SK-N-MC (cell line): Measurements from ENCODE around the gene CELSR2.

Source experiments
- DNase-seq: peaks from one replicate; pipeline ENCODE4 v3.0.0-alpha.2; 2011; ENCODE audit warnings: low read depth, low spot score
- H3K27ac ChIP-seq: fragments of 200-600 bp; sonication (generic); 2 replicates; pipeline ENCODE4 v1.5.1; 2016; ENCODE audit warnings: mixed run types
- H3K36me3 ChIP-seq: fragments of 200-600 bp; sonication (generic); 2 replicates; pipeline ENCODE4 v1.6.1; 2017; ENCODE audit warnings: antibody characterized with exemption, low read length, mixed read lengths; ENCODE audit not compliant: insufficient read depth
- H3K4me3 ChIP-seq: fragments of 200-600 bp; sonication (generic); 2 replicates; pipeline ENCODE4 v1.5.1; 2016
- H3K9ac ChIP-seq: fragments of 200-600 bp; sonication (generic); 2 replicates; pipeline ENCODE4 v1.8.0; 2017; ENCODE audit warnings: mixed run types, mixed read lengths; ENCODE audit not compliant: insufficient read length
- H3K9me3 ChIP-seq: fragments of 200-600 bp; sonication (generic); 2 replicates; pipeline ENCODE4 v1.6.1; 2017; ENCODE audit warnings: low read depth, mild to moderate bottlenecking, antibody characterized with exemption, low read length, moderate library complexity, mixed read lengths
- EZH2 ChIP-seq: fragments of 200-600 bp; sonication (generic); IDR thresholded peaks from one replicate; pipeline ENCODE4 v1.6.1; 2017; ENCODE audit warnings: antibody characterized with exemption
- FOXP2 ChIP-seq: optimal IDR thresholded peaks from 2 replicates; pipeline ENCODE3; 2011; ENCODE audit warnings: mild to moderate bottlenecking, moderate library complexity; ENCODE audit not compliant: insufficient read depth; ENCODE audit errors: extremely low read length, control extremely low read depth
- POLR2AphosphoS5 ChIP-seq: IDR thresholded peaks from 2 replicates; pipeline ENCODE4 v1.6.1; 2012; ENCODE audit warnings: mild to moderate bottlenecking, low read depth, low read length, borderline replicate concordance

CELSR2 gene

GRCh38 chr1:109306832-109307273 lies 57.5 kb downstream of the CELSR2 start, which contains the start of gene MYBPHL:
Gene MYBPHL (minus strand): TSS chr1:109307011. CDS start chr1:109306991, 20 bp downstream.
- TF ChIP-seq EZH2 (no peak), FOXP2 (no peak), POLR2AphosphoS5 (no peak)
- no peak for DNase-seq
- no peak within 1 kb of the TSS for H3K9ac ChIP-seq

GRCh38 chr1:109307274-109308021 lies 58.1 kb downstream of the CELSR2 start:
- no peak overlapping the region for H3K27ac ChIP-seq
- no peak for DNase-seq
- no peaks in the 10 kb centered on the region for H3K36me3 ChIP-seq
- TF ChIP-seq FOXP2 (no peak), EZH2 (no peak), POLR2AphosphoS5 (no peak)
- no peak overlapping the region for H3K9ac ChIP-seq
- H3K4me3 ChIP-seq, result no peak overlapping the region
- H3K9me3 ChIP-seq, result no peaks in the 10 kb centered on the region

More at GRCh38 chr1:109306832-109307273, 57.5 kb downstream of the CELSR2 start, which contains the start of gene MYBPHL:
- Histone ChIP-seq H3K4me3 (no peak within 1 kb of the TSS), H3K36me3 (no peaks in the 10 kb centered on the region), H3K9me3 (no peaks in the 10 kb centered on the region), H3K27ac (no peak within 1 kb of the TSS)

- no peak overlapping the region for H3K27ac ChIP-seq
- H3K4me3 ChIP-seq, result no peak overlapping the region
Measured at GRCh38 chr1:109309347-109309746, 60.0 kb downstream of the CELSR2 start.

GRCh38 chr1:109312246-109312645 lies 62.9 kb downstream of the CELSR2 start:
- no peaks in the 10 kb centered on the region for H3K9me3 ChIP-seq
- no peaks in the 10 kb centered on the region for H3K36me3 ChIP-seq
- no peak overlapping the region for H3K9ac ChIP-seq
- TF ChIP-seq EZH2, result no peak
- TF ChIP-seq FOXP2, result no peak
- TF ChIP-seq POLR2AphosphoS5, result no peak
- no peak overlapping the region for H3K4me3 ChIP-seq
- no peak overlapping the region for H3K27ac ChIP-seq
- DNase-seq, result no peak

More at GRCh38 chr1:109309347-109309746, 60.0 kb downstream of the CELSR2 start:
- Histone ChIP-seq H3K9me3 (no peaks in the 10 kb centered on the region), H3K36me3 (no peaks in the 10 kb centered on the region), H3K9ac (no peak overlapping the region)
- TF ChIP-seq FOXP2 (no peak), EZH2 (no peak), POLR2AphosphoS5 (no peak)
- no peak for DNase-seq

- H3K4me3 ChIP-seq, result peak overlapping the region; percentile 51
- no peak overlapping the region for H3K9ac ChIP-seq
- H3K27ac ChIP-seq, result peak overlapping the region; percentile 74
- H3K36me3 ChIP-seq, result no peaks in the 10 kb centered on the region
- no peaks in the 10 kb centered on the region for H3K9me3 ChIP-seq
- DNase-seq, result peak; percentile 34
- TF ChIP-seq FOXP2 (no peak), POLR2AphosphoS5 (no peak), EZH2 (no peak)
Measured at GRCh38 chr1:109312978-109313775, 63.8 kb downstream of the CELSR2 start.

GRCh38 chr1:109314795-109315194 lies 65.5 kb downstream of the CELSR2 start:
- H3K9me3 ChIP-seq, result no peaks in the 10 kb centered on the region
- H3K4me3 ChIP-seq, result no peak overlapping the region
- TF ChIP-seq POLR2AphosphoS5 (no peak), FOXP2 (no peak), EZH2 (no peak)
- H3K27ac ChIP-seq, result no peak overlapping the region
- no peaks in the 10 kb centered on the region for H3K36me3 ChIP-seq
- no peak overlapping the region for H3K9ac ChIP-seq
- no peak for DNase-seq

GRCh38 chr1:109315288-109315687 lies 65.9 kb downstream of the CELSR2 start:
- H3K27ac ChIP-seq, result no peak overlapping the region
- H3K36me3 ChIP-seq, result no peaks in the 10 kb centered on the region
- no peak for DNase-seq
- no peaks in the 10 kb centered on the region for H3K9me3 ChIP-seq
- no peak for TF ChIP-seq POLR2AphosphoS5
- no peak for TF ChIP-seq FOXP2
- no peak for TF ChIP-seq EZH2
- no peak overlapping the region for H3K4me3 ChIP-seq
- no peak overlapping the region for H3K9ac ChIP-seq

- Histone ChIP-seq H3K4me3 (no peak overlapping the region), H3K27ac (no peak overlapping the region), H3K9me3 (no peaks in the 10 kb centered on the region), H3K9ac (no peak overlapping the region), H3K36me3 (no peaks in the 10 kb centered on the region)
- DNase-seq, result no peak
- TF ChIP-seq EZH2 (no peak), POLR2AphosphoS5 (no peak), FOXP2 (no peak)
Measured at GRCh38 chr1:109316506-109316905, 67.2 kb downstream of the CELSR2 start.

GRCh38 chr1:109319114-109319513 lies 69.8 kb downstream of the CELSR2 start:
- no peak overlapping the region for H3K4me3 ChIP-seq
- no peaks in the 10 kb centered on the region for H3K36me3 ChIP-seq
- H3K9ac ChIP-seq, result no peak overlapping the region
- H3K9me3 ChIP-seq, result no peaks in the 10 kb centered on the region
- TF ChIP-seq FOXP2 (no peak), POLR2AphosphoS5 (no peak), EZH2 (no peak)
- no peak overlapping the region for H3K27ac ChIP-seq
- no peak for DNase-seq
